Endodermal cell (in vitro differentiated cells): ENCODE data around the gene ACACA. TPM values are rescaled to one million over a fixed set of nuclear protein-coding genes. Genes with fewer than 3 reads are reported as not detected.
A peak's percentile ranks its signal among the peaks of the same experiment; 100 is the strongest.

Experiments
- DNase-seq: peaks from one replicate; pipeline ENCODE4 v3.0.0-alpha.2; 2017
- H3K27ac ChIP-seq: 2 replicates; pipeline ENCODE4 v1.5.1; 2013; ENCODE audit warnings: mild to moderate bottlenecking, low read depth, low read length, moderate library complexity
- H3K27me3 ChIP-seq: 2 replicates; pipeline ENCODE4 v1.6.1; 2013; ENCODE audit warnings: mild to moderate bottlenecking, low read length, moderate library complexity; ENCODE audit not compliant: insufficient read depth, control insufficient read depth, poor library complexity, severe bottlenecking
- H3K36me3 ChIP-seq: 2 replicates; pipeline ENCODE4 v1.7.0; 2013; ENCODE audit warnings: mild to moderate bottlenecking, low read length, moderate library complexity; ENCODE audit not compliant: control insufficient read depth, insufficient read depth
- H3K4me1 ChIP-seq: one replicate; pipeline ENCODE4 v1.7.0; 2013; ENCODE audit warnings: low read length; ENCODE audit not compliant: control insufficient read depth, insufficient read depth
- H3K4me3 ChIP-seq: 2 replicates; pipeline ENCODE4 v1.5.1; 2013; ENCODE audit warnings: mild to moderate bottlenecking, low read length, moderate library complexity
- H3K9ac ChIP-seq: 2 replicates; pipeline ENCODE4 v1.6.1; 2013; ENCODE audit warnings: mild to moderate bottlenecking, low read length, moderate library complexity; ENCODE audit not compliant: poor library complexity, severe bottlenecking; ENCODE audit errors: extremely low read depth
- H3K9me3 ChIP-seq: 2 replicates; pipeline ENCODE4 v1.6.1; 2013; ENCODE audit warnings: mild to moderate bottlenecking, low read length, moderate library complexity; ENCODE audit not compliant: control insufficient read depth
- H3K27ac Mint-ChIP-seq: 2 replicates; pipeline ENCODE4 v1.8.0; 2020; ENCODE audit warnings: mixed read lengths
- H3K27me3 Mint-ChIP-seq: 2 replicates; pipeline ENCODE4 v1.8.0; 2021; ENCODE audit warnings: mild to moderate bottlenecking, mixed read lengths; ENCODE audit not compliant: insufficient read depth
- H3K36me3 Mint-ChIP-seq: 2 replicates; pipeline ENCODE4 v1.8.0; 2020; ENCODE audit warnings: low read depth, mixed read lengths
- H3K4me1 Mint-ChIP-seq: 2 replicates; pipeline ENCODE4 v1.8.0; 2020; ENCODE audit warnings: mixed read lengths
- H3K4me3 Mint-ChIP-seq: 2 replicates; pipeline ENCODE4 v1.8.0; 2020; ENCODE audit warnings: mild to moderate bottlenecking, moderate library complexity, mixed read lengths
- H3K9me3 Mint-ChIP-seq: 2 replicates; pipeline ENCODE4 v1.8.0; 2020; ENCODE audit warnings: mild to moderate bottlenecking, mixed read lengths
- WGBS, 2 experiments: methylation state at CpG; one replicate each; pipeline versions ENCODE4 v1.1.5 to v1.1.7; 2013; ENCODE audit warnings: missing lambda C conversion rate in 2 of 2, mixed read lengths in 1 of 2; ENCODE audit not compliant: insufficient coverage in 1 of 2, insufficient read length in 1 of 2; 5-methylcytosine and 5-hydroxymethylcytosine counted together
- total RNA-seq, 2 donors: library from RNA; stranded (reverse); fragmentation: NEBNext Ultra II Directional in 1 of 2; extraction: Animal tissue kit (Norgen Biotek cat#: 25700) in 1 of 2; gene quantifications; 2 replicates in 1 of 2; 3 replicates in 1 of 2; pipeline ENCODE4 v1.2.1, GENCODE V29; 2021
- TF ChIP-seq, protein P1 (sequence below): fragments of 200-600 bp; sonication (generic); conservative IDR thresholded peaks from 2 replicates; pipeline ENCODE4 v1.5.0; 2021; ENCODE audit warnings: antibody characterized with exemption, mild to moderate bottlenecking

ACACA gene
- total RNA-seq, 2 donors from 2014 or later = 66.7 to 68.6 TPM

DNA sequence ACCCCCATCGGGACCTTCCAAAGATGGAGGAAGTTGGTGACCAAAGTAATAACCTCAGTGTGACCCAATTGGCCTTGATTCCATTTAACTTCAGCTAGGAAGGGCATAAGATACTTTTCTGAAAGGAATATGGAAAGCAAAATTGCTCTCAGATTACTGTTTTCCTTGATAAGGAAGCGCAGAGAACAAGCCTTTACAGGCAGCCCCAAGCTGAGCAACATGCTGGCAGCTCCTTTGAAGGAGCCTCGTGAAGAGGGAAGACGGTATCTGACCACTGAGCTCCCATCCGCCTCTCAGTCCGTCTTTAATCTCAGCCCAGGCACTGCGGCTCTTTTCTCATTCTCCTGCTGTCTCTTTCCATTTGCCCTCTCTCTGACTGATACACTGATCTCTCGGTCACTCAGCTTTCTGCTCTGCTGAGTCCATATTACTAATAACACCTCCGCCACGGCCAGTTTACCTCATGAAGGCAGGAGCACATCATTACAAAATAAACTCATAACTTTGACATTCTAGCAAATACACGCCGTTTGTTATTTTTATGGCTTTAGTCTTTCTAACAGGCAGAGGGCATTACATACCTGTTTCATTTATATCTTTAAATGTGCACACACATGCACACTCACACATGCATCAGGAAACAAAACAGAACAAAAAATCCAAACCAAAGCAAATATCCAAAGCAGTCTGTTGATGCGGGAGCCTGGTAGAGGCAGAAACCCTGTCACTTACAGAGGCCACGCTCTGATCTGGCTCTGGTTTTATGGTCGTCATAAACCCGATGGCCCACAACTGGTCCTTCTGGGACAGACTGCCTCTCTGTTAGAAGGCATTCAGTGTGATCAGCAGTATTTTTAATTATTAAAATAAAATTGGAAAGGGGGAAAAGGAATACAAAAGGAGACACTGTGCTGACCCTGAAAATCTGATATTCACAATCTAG lies 274.7 kb downstream of the ACACA start:
- no peak overlapping the region for H3K4me3 Mint-ChIP-seq
- H3K36me3 ChIP-seq = peaks cover 29% of the 10 kb centered on the region

DNA sequence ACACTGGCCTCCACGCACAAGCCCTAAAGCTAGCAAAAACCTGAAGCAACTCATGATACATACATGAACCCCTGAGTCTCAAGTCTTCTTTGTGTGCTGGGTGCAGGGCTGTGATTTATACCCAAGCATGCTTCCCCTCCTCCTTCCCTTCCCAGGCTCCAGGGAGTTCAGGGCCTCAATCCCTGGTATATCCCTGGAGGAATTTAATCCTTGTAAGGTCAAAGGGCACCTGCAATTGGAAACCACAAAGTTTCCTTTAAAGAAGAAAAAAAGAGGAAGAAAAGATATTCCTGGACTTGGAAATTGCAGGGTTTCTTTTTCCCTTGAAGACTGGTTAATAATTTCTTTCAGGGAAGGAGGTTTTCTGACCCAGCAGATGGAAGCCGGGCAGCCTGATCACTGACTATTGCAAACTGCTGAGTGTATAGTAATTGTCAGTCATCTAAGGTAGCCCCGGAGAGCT lies 275.6 kb downstream of the ACACA start:
- 79 to 82% methylated on average over 2 to 3 of the region's 3 CpGs for WGBS, 2 experiments
- no peaks in the 10 kb centered on the region for H3K27me3 Mint-ChIP-seq
- no peaks in the 10 kb centered on the region for H3K27me3 ChIP-seq
- H3K27ac Mint-ChIP-seq = peak overlapping the region; percentile 59
- peaks cover 18% of the 10 kb centered on the region for H3K4me1 ChIP-seq
- H3K36me3 Mint-ChIP-seq = peaks cover 26% of the 10 kb centered on the region
- H3K4me3 ChIP-seq = peak overlapping the region; percentile 41
- H3K9ac ChIP-seq = peak overlapping the region; percentile 3
- H3K36me3 ChIP-seq = peaks cover 29% of the 10 kb centered on the region
- peaks cover 57% of the 10 kb centered on the region for H3K4me1 Mint-ChIP-seq
- DNase-seq = no peak
- H3K27ac ChIP-seq = peak overlapping the region; percentile 50
- no peak overlapping the region for H3K4me3 Mint-ChIP-seq
- TF ChIP-seq, protein P1, sequence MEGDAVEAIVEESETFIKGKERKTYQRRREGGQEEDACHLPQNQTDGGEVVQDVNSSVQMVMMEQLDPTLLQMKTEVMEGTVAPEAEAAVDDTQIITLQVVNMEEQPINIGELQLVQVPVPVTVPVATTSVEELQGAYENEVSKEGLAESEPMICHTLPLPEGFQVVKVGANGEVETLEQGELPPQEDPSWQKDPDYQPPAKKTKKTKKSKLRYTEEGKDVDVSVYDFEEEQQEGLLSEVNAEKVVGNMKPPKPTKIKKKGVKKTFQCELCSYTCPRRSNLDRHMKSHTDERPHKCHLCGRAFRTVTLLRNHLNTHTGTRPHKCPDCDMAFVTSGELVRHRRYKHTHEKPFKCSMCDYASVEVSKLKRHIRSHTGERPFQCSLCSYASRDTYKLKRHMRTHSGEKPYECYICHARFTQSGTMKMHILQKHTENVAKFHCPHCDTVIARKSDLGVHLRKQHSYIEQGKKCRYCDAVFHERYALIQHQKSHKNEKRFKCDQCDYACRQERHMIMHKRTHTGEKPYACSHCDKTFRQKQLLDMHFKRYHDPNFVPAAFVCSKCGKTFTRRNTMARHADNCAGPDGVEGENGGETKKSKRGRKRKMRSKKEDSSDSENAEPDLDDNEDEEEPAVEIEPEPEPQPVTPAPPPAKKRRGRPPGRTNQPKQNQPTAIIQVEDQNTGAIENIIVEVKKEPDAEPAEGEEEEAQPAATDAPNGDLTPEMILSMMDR = no peak
- H3K9me3 Mint-ChIP-seq = no peaks in the 10 kb centered on the region
- no peaks in the 10 kb centered on the region for H3K9me3 ChIP-seq

More for the DNA sequence above, 274.7 kb downstream of the ACACA start:
- H3K27ac Mint-ChIP-seq = no peak overlapping the region
- no peak for DNase-seq
- Histone ChIP-seq H3K4me1 (peaks cover 18% of the 10 kb centered on the region), H3K9ac (no peak overlapping the region), H3K9me3 (no peaks in the 10 kb centered on the region), H3K27ac (peak overlapping the region; percentile 50), H3K27me3 (no peaks in the 10 kb centered on the region), H3K4me3 (peak overlapping the region; percentile 41)
- H3K9me3 Mint-ChIP-seq = no peaks in the 10 kb centered on the region
- peaks cover 23% of the 10 kb centered on the region for H3K36me3 Mint-ChIP-seq
- no peaks in the 10 kb centered on the region for H3K27me3 Mint-ChIP-seq
- peaks cover 52% of the 10 kb centered on the region for H3K4me1 Mint-ChIP-seq
- 87 to 93% methylated on average over 14 to 16 of the region's 16 CpGs for WGBS, 2 experiments
- TF ChIP-seq, protein P1 = no peak

DNA sequence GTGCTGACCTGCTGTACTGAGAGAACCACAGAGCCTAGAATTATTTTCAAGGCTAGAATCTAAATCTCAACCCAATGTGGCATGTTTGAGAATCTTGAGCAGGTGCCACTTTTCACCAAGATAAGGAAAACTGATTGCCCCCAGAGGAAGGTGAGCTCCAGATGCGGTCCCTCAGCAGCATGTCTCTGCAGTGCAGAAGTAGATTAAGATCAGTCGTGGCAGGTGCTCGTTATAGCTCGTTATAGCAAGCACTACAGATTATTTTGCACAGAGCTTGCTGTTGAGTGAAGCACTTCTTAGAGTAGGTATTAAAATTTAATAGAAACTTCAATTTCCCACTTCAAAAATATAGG lies 281.8 kb downstream of the ACACA start:
- H3K4me3 Mint-ChIP-seq = peak overlapping the region; percentile 7
- Histone ChIP-seq H3K27me3 (no peaks in the 10 kb centered on the region), H3K9ac (no peak overlapping the region), H3K4me3 (no peak overlapping the region), H3K27ac (no peak overlapping the region), H3K36me3 (peaks cover 46% of the 10 kb centered on the region), H3K4me1 (peaks cover 2% of the 10 kb centered on the region), H3K9me3 (no peaks in the 10 kb centered on the region)
- no peaks in the 10 kb centered on the region for H3K27me3 Mint-ChIP-seq
- no peaks in the 10 kb centered on the region for H3K9me3 Mint-ChIP-seq
- TF ChIP-seq, protein P1 = no peak
- 86 to 94% methylated on average over 2 to 4 of the region's 4 CpGs for WGBS, 2 experiments
- peaks cover 51% of the 10 kb centered on the region for H3K36me3 Mint-ChIP-seq
- peaks cover 38% of the 10 kb centered on the region for H3K4me1 Mint-ChIP-seq
- H3K27ac Mint-ChIP-seq = peak overlapping the region; percentile 66
- DNase-seq = no peak
